Liver (tissue), 9 donors: Measurements from ENCODE around the gene FILIP1L. TPM values are rescaled to one million over a fixed set of nuclear protein-coding genes. Genes with fewer than 3 reads are reported as not detected.

Experiments
- DNase-seq: peaks from one replicate; pipeline ENCODE4 v3.0.0-alpha.2; 2017; ENCODE audit warnings: low spot score
- H3K27ac ChIP-seq, 2 donors: one replicate each; pipeline ENCODE4 v1.7.0; 2013; ENCODE audit warnings: inconsistent platforms in 2 of 2, low read length in 2 of 2, control low read depth in 1 of 2, low read depth in 1 of 2, mild to moderate bottlenecking in 1 of 2
- H3K27me3 ChIP-seq, 4 donors: one replicate each; pipeline versions ENCODE4 v1.6.1 to v1.7.0; 2013; ENCODE audit warnings: low read length in 3 of 4, inconsistent platforms in 1 of 4, mild to moderate bottlenecking in 1 of 4, moderate library complexity in 1 of 4; ENCODE audit not compliant: control insufficient read depth in 4 of 4, insufficient read depth in 4 of 4
- H3K36me3 ChIP-seq, 4 donors: one replicate each; pipeline versions ENCODE4 v1.6.1 to v1.7.0; 2013; ENCODE audit warnings: low read length in 3 of 4, mild to moderate bottlenecking in 3 of 4, low read depth in 1 of 4, moderate library complexity in 1 of 4; ENCODE audit not compliant: control insufficient read depth in 4 of 4, insufficient read depth in 3 of 4
- H3K4me1 ChIP-seq, 4 donors: one replicate each; pipeline versions ENCODE4 v1.6.1 to v1.7.0; 2013; ENCODE audit warnings: low read length in 3 of 4, mild to moderate bottlenecking in 3 of 4, moderate library complexity in 1 of 4; ENCODE audit not compliant: control insufficient read depth in 4 of 4, insufficient read depth in 4 of 4
- H3K4me3 ChIP-seq, 3 donors: one replicate each; pipeline versions ENCODE4 v1.6.1 to v1.7.0; 2013; ENCODE audit warnings: low read length in 3 of 3, control low read depth in 1 of 3, low read depth in 1 of 3, mild to moderate bottlenecking in 1 of 3
- H3K9ac ChIP-seq, 2 donors: one replicate each; pipeline ENCODE4 v1.7.0; 2013; ENCODE audit warnings: low read length in 2 of 2, mild to moderate bottlenecking in 2 of 2, moderate library complexity in 2 of 2, control low read depth in 1 of 2, low read depth in 1 of 2
- H3K9me3 ChIP-seq, 4 donors: one replicate each; pipeline versions ENCODE4 v1.6.1 to v1.7.0; 2013; ENCODE audit warnings: low read length in 3 of 4; ENCODE audit not compliant: control insufficient read depth in 4 of 4
- EGR1 ChIP-seq, 2 donors: IDR thresholded peaks; 2 replicates each; pipeline ENCODE4 v1.6.1; 2016 to 2018; ENCODE audit warnings: antibody characterized with exemption in 2 of 2, low read depth in 2 of 2
- FOXA1 ChIP-seq: IDR thresholded peaks from 2 replicates; pipeline ENCODE4 v1.6.1; 2016; ENCODE audit warnings: antibody characterized with exemption
- FOXA2 ChIP-seq: IDR thresholded peaks from 2 replicates; pipeline ENCODE4 v1.6.1; 2016; ENCODE audit warnings: antibody characterized with exemption
- GABPA ChIP-seq, 2 donors: IDR thresholded peaks in 1 of 2; conservative IDR thresholded peaks in 1 of 2; 2 replicates each; pipeline ENCODE4 v1.6.1; 2016; ENCODE audit warnings: antibody characterized with exemption in 2 of 2, mild to moderate bottlenecking in 1 of 2, moderate library complexity in 1 of 2
- HNF4A ChIP-seq, 2 donors: conservative IDR thresholded peaks; 2 replicates each; pipeline ENCODE4 v1.6.1; 2016; ENCODE audit warnings: antibody characterized with exemption in 2 of 2, mild to moderate bottlenecking in 2 of 2
- HNF4G ChIP-seq: IDR thresholded peaks from 2 replicates; pipeline ENCODE4 v1.6.1; 2016; ENCODE audit warnings: antibody characterized with exemption
- JUND ChIP-seq, 2 donors: IDR thresholded peaks; 2 replicates each; pipeline ENCODE4 v1.6.1; 2016; ENCODE audit warnings: antibody characterized with exemption in 2 of 2
- NR2F2 ChIP-seq: IDR thresholded peaks from 2 replicates; pipeline ENCODE4 v1.6.1; 2016; ENCODE audit warnings: antibody characterized with exemption
- RAD21 ChIP-seq, 2 donors: IDR thresholded peaks; 2 replicates each; pipeline ENCODE4 v1.6.1; 2016; ENCODE audit warnings: antibody characterized with exemption in 2 of 2, mild to moderate bottlenecking in 2 of 2
- RXRA ChIP-seq, 2 donors: IDR thresholded peaks; 2 replicates each; pipeline ENCODE4 v1.6.1; 2017 to 2018; ENCODE audit warnings: antibody characterized with exemption in 2 of 2, mild to moderate bottlenecking in 1 of 2
- SP1 ChIP-seq: IDR thresholded peaks from 2 replicates; pipeline ENCODE4 v1.6.1; 2018; ENCODE audit warnings: antibody characterized with exemption, mild to moderate bottlenecking
- TAF1 ChIP-seq: conservative IDR thresholded peaks from 2 replicates; pipeline ENCODE4 v1.6.1; 2016; ENCODE audit warnings: antibody characterized with exemption, mild to moderate bottlenecking
- YY1 ChIP-seq: IDR thresholded peaks from 2 replicates; pipeline ENCODE4 v1.6.1; 2016; ENCODE audit warnings: antibody characterized with exemption, mild to moderate bottlenecking
- WGBS: extraction: QIAGEN DNeasy Blood & Tissue Kit; methylation state at CpG from one replicate; pipeline ENCODE4 v1.1.7; 2013; 5-methylcytosine and 5-hydroxymethylcytosine counted together
- polyA plus RNA-seq, 2 donors: library from polyadenylated mRNA; stranded (reverse) in 1 of 2; unstranded in 1 of 2; fragments of 200-250 nt in 1 of 2; fragments of >200 nt in 1 of 2; fragmentation: Nextera tagmentation in 1 of 2; extraction: Ambion mirVana in 1 of 2; gene quantifications; one replicate each; pipeline versions ENCODE4 v1.2.1 to v1.2.3, GENCODE V29; 2013 to 2015
- total RNA-seq, 2 donors: library from RNA; depleted of rRNA; stranded (reverse); fragments of >200 nt; gene quantifications; one replicate each; pipeline ENCODE4 v1.2.3, GENCODE V29; 2014
- TF ChIP-seq, protein P1 (sequence below): IDR thresholded peaks from 2 replicates; pipeline ENCODE4 v1.6.1; 2016; ENCODE audit warnings: antibody characterized with exemption, mild to moderate bottlenecking
- TF ChIP-seq, protein P2 (sequence below): IDR thresholded peaks from 2 replicates; pipeline ENCODE4 v1.6.1; 2016; ENCODE audit warnings: antibody characterized with exemption
- TF ChIP-seq, protein P3 (sequence below): IDR thresholded peaks from 2 replicates; pipeline ENCODE4 v1.6.1; 2016; ENCODE audit warnings: antibody characterized with exemption
- TF ChIP-seq, protein P4 (sequence below): fragments of 150-350 bp; IDR thresholded peaks from 2 replicates; pipeline ENCODE4 v1.5.1; 2017; ENCODE audit warnings: improper control_type of control experiment, low read depth, low read length; ENCODE audit not compliant: missing input control
- TF ChIP-seq, protein P5 (sequence below): IDR thresholded peaks from 2 replicates; pipeline ENCODE4 v1.6.1; 2016; ENCODE audit warnings: antibody characterized with exemption
- donor health status: healthy.
- donor health status: healthy.
- donor health status: healthy.
- donor health status: healthy.
- donor health status: healthy.

FILIP1L gene
- total and polyA plus RNA-seq, 4 donors = 1.4 to 6.5 (median 1.9) TPM

DNA sequence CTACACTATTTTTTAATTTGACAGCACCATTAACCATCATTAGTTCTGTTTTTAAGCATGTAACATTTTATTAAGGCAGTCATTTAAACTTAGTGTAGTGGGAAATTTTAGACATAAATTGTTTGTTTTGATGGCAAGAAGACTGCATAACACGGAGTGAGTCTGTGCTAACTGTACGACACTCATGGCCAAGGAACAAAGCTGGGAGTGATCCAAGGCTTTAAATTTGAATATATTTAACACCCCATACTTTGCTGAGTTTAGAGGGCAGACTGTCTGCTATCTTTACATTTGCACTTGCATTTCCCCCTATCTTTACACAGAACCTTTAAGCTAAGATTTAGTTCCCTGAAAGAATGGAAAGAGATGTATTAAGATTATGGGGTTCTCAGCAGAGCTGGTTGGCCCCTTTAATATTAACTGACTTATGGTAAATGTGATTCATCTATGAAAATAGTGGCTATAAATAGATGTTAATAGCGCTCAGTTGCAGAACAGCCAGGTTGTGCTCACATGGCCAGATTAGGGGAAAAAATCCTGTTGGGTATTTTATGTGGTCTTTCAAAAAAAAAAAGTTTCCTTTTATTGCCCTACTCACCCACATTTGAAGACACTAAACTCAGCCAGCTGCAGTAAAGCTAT, 175.9 kb downstream of the FILIP1L start:
- 87% methylated on average over 3 of the region's 3 CpGs for WGBS
- DNase-seq = no peak
- H3K36me3 ChIP-seq = no peaks in the 10 kb centered on the region
- H3K27ac ChIP-seq = no peak overlapping the region
- H3K4me3 ChIP-seq = no peak overlapping the region
- no peaks in the 10 kb centered on the region for H3K4me1 ChIP-seq
- TF ChIP-seq, protein P1, sequence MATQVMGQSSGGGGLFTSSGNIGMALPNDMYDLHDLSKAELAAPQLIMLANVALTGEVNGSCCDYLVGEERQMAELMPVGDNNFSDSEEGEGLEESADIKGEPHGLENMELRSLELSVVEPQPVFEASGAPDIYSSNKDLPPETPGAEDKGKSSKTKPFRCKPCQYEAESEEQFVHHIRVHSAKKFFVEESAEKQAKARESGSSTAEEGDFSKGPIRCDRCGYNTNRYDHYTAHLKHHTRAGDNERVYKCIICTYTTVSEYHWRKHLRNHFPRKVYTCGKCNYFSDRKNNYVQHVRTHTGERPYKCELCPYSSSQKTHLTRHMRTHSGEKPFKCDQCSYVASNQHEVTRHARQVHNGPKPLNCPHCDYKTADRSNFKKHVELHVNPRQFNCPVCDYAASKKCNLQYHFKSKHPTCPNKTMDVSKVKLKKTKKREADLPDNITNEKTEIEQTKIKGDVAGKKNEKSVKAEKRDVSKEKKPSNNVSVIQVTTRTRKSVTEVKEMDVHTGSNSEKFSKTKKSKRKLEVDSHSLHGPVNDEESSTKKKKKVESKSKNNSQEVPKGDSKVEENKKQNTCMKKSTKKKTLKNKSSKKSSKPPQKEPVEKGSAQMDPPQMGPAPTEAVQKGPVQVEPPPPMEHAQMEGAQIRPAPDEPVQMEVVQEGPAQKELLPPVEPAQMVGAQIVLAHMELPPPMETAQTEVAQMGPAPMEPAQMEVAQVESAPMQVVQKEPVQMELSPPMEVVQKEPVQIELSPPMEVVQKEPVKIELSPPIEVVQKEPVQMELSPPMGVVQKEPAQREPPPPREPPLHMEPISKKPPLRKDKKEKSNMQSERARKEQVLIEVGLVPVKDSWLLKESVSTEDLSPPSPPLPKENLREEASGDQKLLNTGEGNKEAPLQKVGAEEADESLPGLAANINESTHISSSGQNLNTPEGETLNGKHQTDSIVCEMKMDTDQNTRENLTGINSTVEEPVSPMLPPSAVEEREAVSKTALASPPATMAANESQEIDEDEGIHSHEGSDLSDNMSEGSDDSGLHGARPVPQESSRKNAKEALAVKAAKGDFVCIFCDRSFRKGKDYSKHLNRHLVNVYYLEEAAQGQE = no peak
- no peak for TF ChIP-seq SP1
- no peak for TF ChIP-seq RXRA (IDR thresholded peaks at IDR 0.05)
- TF ChIP-seq EGR1 (IDR thresholded peaks at IDR 0.05; ENCODE audit: low read depth in 2 of 2) = no peak
- TF ChIP-seq, protein P2, sequence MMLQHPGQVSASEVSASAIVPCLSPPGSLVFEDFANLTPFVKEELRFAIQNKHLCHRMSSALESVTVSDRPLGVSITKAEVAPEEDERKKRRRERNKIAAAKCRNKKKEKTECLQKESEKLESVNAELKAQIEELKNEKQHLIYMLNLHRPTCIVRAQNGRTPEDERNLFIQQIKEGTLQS = no peak
- no peak for TF ChIP-seq RAD21 (IDR thresholded peaks at IDR 0.05)
- no peak for TF ChIP-seq FOXA1
- TF ChIP-seq, protein P3, sequence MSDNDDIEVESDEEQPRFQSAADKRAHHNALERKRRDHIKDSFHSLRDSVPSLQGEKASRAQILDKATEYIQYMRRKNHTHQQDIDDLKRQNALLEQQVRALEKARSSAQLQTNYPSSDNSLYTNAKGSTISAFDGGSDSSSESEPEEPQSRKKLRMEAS = no peak
- no peak for TF ChIP-seq JUND (IDR thresholded peaks at IDR 0.05)
- TF ChIP-seq NR2F2 = no peak
- TF ChIP-seq HNF4A (conservative IDR thresholded peaks at IDR 0.05) = no peak
- no peak for TF ChIP-seq TAF1
- TF ChIP-seq, protein P4, sequence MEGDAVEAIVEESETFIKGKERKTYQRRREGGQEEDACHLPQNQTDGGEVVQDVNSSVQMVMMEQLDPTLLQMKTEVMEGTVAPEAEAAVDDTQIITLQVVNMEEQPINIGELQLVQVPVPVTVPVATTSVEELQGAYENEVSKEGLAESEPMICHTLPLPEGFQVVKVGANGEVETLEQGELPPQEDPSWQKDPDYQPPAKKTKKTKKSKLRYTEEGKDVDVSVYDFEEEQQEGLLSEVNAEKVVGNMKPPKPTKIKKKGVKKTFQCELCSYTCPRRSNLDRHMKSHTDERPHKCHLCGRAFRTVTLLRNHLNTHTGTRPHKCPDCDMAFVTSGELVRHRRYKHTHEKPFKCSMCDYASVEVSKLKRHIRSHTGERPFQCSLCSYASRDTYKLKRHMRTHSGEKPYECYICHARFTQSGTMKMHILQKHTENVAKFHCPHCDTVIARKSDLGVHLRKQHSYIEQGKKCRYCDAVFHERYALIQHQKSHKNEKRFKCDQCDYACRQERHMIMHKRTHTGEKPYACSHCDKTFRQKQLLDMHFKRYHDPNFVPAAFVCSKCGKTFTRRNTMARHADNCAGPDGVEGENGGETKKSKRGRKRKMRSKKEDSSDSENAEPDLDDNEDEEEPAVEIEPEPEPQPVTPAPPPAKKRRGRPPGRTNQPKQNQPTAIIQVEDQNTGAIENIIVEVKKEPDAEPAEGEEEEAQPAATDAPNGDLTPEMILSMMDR = no peak
- no peak for TF ChIP-seq HNF4G
- no peak for TF ChIP-seq GABPA (IDR thresholded peaks at IDR 0.05 in 1 of 2, conservative IDR thresholded peaks at IDR 0.05 in 1 of 2)
- no peak for TF ChIP-seq YY1
- TF ChIP-seq, protein P5, sequence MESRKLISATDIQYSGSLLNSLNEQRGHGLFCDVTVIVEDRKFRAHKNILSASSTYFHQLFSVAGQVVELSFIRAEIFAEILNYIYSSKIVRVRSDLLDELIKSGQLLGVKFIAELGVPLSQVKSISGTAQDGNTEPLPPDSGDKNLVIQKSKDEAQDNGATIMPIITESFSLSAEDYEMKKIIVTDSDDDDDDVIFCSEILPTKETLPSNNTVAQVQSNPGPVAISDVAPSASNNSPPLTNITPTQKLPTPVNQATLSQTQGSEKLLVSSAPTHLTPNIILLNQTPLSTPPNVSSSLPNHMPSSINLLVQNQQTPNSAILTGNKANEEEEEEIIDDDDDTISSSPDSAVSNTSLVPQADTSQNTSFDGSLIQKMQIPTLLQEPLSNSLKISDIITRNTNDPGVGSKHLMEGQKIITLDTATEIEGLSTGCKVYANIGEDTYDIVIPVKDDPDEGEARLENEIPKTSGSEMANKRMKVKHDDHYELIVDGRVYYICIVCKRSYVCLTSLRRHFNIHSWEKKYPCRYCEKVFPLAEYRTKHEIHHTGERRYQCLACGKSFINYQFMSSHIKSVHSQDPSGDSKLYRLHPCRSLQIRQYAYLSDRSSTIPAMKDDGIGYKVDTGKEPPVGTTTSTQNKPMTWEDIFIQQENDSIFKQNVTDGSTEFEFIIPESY = no peak
- no peak for TF ChIP-seq FOXA2
- H3K9me3 ChIP-seq = no peaks in the 10 kb centered on the region
- no peaks in the 10 kb centered on the region for H3K27me3 ChIP-seq
- no peak overlapping the region for H3K9ac ChIP-seq
